Measurements from ENCODE around the gene PRRX2. TPM values are rescaled to one million over a fixed set of nuclear protein-coding genes. Genes with fewer than 3 reads are reported as not detected.

Gene PRRX2
- total and polyA plus RNA-seq, 9 of the 15 experiments (the other 6 are each of a cell fraction or from before 2014, with no cell fraction given), result 0.21 TPM; not detected in 8

DNA sequence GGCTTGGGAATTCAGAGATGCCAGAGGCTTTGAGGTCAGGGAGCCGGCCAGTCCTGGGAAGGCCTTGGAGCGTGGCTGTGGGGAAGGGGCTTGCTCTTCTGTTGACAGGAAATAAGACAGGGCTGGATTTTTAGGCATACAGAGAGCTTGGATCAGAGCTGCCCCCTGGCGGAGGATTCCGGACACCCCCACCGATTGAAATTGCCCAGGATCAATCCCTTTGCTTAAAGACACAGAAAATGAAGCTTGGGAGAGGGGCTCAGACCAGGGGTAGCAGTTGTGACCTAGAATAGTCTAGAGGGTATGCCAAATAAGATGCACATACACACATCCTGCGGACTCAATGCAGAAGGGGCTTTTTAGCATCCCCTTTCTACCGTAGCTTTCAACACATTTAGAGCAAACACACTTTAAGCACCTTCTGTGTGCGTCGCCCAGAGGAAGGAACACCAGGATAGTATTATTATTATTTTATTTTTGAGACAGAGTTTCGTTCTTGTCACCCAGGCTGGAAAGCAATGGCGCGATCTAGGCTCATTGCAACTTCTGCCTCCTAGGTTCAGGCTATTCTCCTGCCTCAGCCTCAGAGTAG is 41.2 kb upstream of the PRRX2 start:
- no TSS peak for BruUV-seq (replicated peaks)
- Histone ChIP-seq H3K27ac (ENCODE audit: extremely low read depth, low read depth, low read length) (no peak overlapping the region), H2AFZ (ENCODE audit: low read depth, low read length) (peak overlapping the region; percentile 88), H3K36me3 (ENCODE audit: control insufficient read depth, insufficient read depth, low read length) (peaks cover 20% of the 10 kb centered on the region), H3K9me3 (replicated peaks; ENCODE audit: control insufficient read depth, insufficient read depth, low read depth, low read length) (no peaks in the 10 kb centered on the region), H4K20me1 (replicated peaks; ENCODE audit: control insufficient read depth, insufficient read depth, low read length) (peaks cover 26% of the 10 kb centered on the region), H3K27me3 (ENCODE audit: control insufficient read depth in 2 of 2, insufficient read depth in 2 of 2, low read length in 2 of 2) (peaks cover 0 to 15% of the 10 kb centered on the region in 2 experiments; a peak in 2 of 5 replicates), H3K4me1 (replicated peaks in 1 of 2; ENCODE audit: control insufficient read depth in 2 of 2, insufficient read depth in 2 of 2, low read length in 2 of 2) (peaks cover 28 to 48% of the 10 kb centered on the region in 2 experiments), H3K9me1 (ENCODE audit: control insufficient read depth, insufficient read depth, low read length) (no peaks in the 10 kb centered on the region), H3K9ac (ENCODE audit: insufficient read depth in 1 of 2, low read depth in 2 of 2, low read length in 2 of 2) (no peak overlapping the region), H3K79me2 (ENCODE audit: control insufficient read depth, insufficient read depth, low read length) (peaks cover 33% of the 10 kb centered on the region), H3K4me3 (no peak overlapping the region), H3K4me2 (ENCODE audit: insufficient read depth, low read length) (no peak overlapping the region)
- intact Hi-C loops (cut with micrococcal nuclease), result loop anchor here (1.0 kb wide), 2 partner anchors 13 to 485 kb away; no protein-coding TSS in a partner anchor
- CTCF ChIA-PET (ENCODE audit: low intra/inter-chr PET ratio), result interaction anchor here (1.7 to 1.9 kb wide), 2 partner anchors 13 to 493 kb away, joined by 8 to 11 read pairs; no protein-coding TSS in a partner anchor
- in situ Hi-C loops (cut with MboI), result loop anchor here (25.0 kb wide), 1 partner anchor 287 kb away; no protein-coding TSS in a partner anchor
- POLR2A ChIA-PET, result interaction anchor here (0.6 to 2.8 kb wide), 9 partner anchors 10 to 532 kb away, joined by 3 to 18 read pairs (median 4); no protein-coding TSS in a partner anchor
- peak; percentile 53 for ATAC-seq
- DNase-seq (ENCODE audit: extremely low read depth in 1 of 4, low spot score in 3 of 4), result peak; percentile 54 to 79 (median 68)
- peak; percentile 76 for FAIRE-seq
- WGBS (ENCODE audit: insufficient coverage, low coverage, missing lambda C conversion rate), result 25% methylated on average over 11 of the region's 12 CpGs
- TF ChIP-seq XRCC5 (IDR thresholded peaks at IDR 0.05; ENCODE audit: low read depth, low read length) (0 out of 2 replicates have a peak, but pooled peaks have one; percentile 41), HMG20B (CRISPR knock-in tag; IDR thresholded peaks at IDR 0.05) (no peak), ADNP (tag; IDR thresholded peaks at IDR 0.05) (no peak), DIDO1 (tag; IDR thresholded peaks at IDR 0.05; ENCODE audit: low read depth) (no peak), LCOR (CRISPR knock-in tag; IDR thresholded peaks at IDR 0.05) (no peak), MEF2A (IDR thresholded peaks at IDR 0.05; ENCODE audit: control insufficient read depth, low read depth, low read length) (no peak), ESRRA (IDR thresholded peaks at IDR 0.05; ENCODE audit: borderline replicate concordance, low read depth) (no peak), ARHGAP35 (IDR thresholded peaks at IDR 0.05; ENCODE audit: partially characterized antibody) (no peak), ZKSCAN8 (CRISPR knock-in tag; IDR thresholded peaks at IDR 0.05) (no peak)
- TF ChIP-seq, protein P1, sequence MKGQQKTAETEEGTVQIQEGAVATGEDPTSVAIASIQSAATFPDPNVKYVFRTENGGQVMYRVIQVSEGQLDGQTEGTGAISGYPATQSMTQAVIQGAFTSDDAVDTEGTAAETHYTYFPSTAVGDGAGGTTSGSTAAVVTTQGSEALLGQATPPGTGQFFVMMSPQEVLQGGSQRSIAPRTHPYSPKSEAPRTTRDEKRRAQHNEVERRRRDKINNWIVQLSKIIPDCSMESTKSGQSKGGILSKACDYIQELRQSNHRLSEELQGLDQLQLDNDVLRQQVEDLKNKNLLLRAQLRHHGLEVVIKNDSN (CRISPR knock-in tag; IDR thresholded peaks at IDR 0.05), result no peak
- TF ChIP-seq, protein P2, sequence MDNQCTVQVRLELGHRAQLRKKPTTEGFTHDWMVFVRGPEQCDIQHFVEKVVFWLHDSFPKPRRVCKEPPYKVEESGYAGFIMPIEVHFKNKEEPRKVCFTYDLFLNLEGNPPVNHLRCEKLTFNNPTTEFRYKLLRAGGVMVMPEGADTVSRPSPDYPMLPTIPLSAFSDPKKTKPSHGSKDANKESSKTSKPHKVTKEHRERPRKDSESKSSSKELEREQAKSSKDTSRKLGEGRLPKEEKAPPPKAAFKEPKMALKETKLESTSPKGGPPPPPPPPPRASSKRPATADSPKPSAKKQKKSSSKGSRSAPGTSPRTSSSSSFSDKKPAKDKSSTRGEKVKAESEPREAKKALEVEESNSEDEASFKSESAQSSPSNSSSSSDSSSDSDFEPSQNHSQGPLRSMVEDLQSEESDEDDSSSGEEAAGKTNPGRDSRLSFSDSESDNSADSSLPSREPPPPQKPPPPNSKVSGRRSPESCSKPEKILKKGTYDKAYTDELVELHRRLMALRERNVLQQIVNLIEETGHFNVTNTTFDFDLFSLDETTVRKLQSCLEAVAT (IDR thresholded peaks at IDR 0.05), result no peak
- TF ChIP-seq, protein P3, sequence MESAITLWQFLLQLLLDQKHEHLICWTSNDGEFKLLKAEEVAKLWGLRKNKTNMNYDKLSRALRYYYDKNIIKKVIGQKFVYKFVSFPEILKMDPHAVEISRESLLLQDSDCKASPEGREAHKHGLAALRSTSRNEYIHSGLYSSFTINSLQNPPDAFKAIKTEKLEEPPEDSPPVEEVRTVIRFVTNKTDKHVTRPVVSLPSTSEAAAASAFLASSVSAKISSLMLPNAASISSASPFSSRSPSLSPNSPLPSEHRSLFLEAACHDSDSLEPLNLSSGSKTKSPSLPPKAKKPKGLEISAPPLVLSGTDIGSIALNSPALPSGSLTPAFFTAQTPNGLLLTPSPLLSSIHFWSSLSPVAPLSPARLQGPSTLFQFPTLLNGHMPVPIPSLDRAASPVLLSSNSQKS (CRISPR knock-in tag; IDR thresholded peaks at IDR 0.05), result no peak
- TF ChIP-seq, protein P4, sequence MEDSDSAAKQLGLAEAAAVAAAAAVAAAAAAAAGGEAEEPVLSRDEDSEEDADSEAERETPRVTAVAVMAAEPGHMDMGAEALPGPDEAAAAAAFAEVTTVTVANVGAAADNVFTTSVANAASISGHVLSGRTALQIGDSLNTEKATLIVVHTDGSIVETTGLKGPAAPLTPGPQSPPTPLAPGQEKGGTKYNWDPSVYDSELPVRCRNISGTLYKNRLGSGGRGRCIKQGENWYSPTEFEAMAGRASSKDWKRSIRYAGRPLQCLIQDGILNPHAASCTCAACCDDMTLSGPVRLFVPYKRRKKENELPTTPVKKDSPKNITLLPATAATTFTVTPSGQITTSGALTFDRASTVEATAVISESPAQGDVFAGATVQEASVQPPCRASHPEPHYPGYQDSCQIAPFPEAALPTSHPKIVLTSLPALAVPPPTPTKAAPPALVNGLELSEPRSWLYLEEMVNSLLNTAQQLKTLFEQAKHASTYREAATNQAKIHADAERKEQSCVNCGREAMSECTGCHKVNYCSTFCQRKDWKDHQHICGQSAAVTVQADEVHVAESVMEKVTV (CRISPR knock-in tag; IDR thresholded peaks at IDR 0.05), result 0 out of 2 replicates have a peak, but pooled peaks have one; percentile 28
- TF ChIP-seq, protein P5, sequence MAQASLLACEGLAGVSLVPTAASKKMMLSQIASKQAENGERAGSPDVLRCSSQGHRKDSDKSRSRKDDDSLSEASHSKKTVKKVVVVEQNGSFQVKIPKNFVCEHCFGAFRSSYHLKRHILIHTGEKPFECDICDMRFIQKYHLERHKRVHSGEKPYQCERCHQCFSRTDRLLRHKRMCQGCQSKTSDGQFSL (CRISPR knock-in tag; IDR thresholded peaks at IDR 0.05), result no peak
- TF ChIP-seq, protein P5 (tag; IDR thresholded peaks at IDR 0.05), result no peak; a peak in 1 of 4 replicates

Data from K562 (cell line).